Astrocyte (in vitro differentiated cells and primary cell): Measurements from ENCODE around the gene CTNND2.

Experiments
- EZH2 ChIP-seq: IDR thresholded peaks from 2 replicates; pipeline ENCODE4 v1.6.1; 2012; ENCODE audit warnings: mild to moderate bottlenecking, low read length, inconsistent platforms; ENCODE audit not compliant: insufficient read depth
- TF ChIP-seq, protein P1 (sequence below): IDR thresholded peaks from 2 replicates; pipeline ENCODE4 v1.5.1; 2011; ENCODE audit warnings: low read depth, mild to moderate bottlenecking, inconsistent platforms, low read length, moderate library complexity; ENCODE audit not compliant: insufficient read depth

DNA sequence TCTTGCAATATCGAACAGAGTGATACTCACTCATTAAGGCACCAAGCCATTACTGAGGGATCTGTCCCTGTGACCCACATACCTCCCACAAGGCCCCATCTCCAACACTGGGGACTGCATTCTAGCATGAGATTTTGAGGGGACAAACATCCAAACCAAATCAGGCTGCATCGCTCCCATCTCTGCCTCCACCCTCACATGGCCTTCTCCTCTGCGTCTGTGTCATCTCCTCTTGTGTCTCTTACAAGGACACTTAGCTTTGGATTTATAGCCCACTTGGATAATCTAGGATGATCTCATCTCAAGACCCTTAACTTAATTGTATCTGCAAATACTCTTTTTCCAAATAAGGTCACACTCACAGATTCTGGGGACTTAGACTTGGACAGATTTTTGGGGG is 858.8 kb downstream of the CTNND2 start:
- TF ChIP-seq EZH2: no peak
- TF ChIP-seq, protein P1, sequence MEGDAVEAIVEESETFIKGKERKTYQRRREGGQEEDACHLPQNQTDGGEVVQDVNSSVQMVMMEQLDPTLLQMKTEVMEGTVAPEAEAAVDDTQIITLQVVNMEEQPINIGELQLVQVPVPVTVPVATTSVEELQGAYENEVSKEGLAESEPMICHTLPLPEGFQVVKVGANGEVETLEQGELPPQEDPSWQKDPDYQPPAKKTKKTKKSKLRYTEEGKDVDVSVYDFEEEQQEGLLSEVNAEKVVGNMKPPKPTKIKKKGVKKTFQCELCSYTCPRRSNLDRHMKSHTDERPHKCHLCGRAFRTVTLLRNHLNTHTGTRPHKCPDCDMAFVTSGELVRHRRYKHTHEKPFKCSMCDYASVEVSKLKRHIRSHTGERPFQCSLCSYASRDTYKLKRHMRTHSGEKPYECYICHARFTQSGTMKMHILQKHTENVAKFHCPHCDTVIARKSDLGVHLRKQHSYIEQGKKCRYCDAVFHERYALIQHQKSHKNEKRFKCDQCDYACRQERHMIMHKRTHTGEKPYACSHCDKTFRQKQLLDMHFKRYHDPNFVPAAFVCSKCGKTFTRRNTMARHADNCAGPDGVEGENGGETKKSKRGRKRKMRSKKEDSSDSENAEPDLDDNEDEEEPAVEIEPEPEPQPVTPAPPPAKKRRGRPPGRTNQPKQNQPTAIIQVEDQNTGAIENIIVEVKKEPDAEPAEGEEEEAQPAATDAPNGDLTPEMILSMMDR: no peak
